Peyer's patch (tissue), 4 donors: ENCODE measurements around the gene HOMEZ. TPM values are rescaled to one million over a fixed set of nuclear protein-coding genes. Genes with fewer than 3 reads are reported as not detected.
A peak's percentile ranks its signal among the peaks of the same experiment; 100 is the strongest.

Source experiments
- DNase-seq, 3 donors: peaks; one replicate each; pipeline ENCODE4 v3.0.0-alpha.2; 2017 to 2019
- H3K27ac ChIP-seq, 4 donors: fragments of 200-600 bp; sonication (generic); one replicate each; pipeline ENCODE4 v1.5.1; 2016 to 2019
- H3K27me3 ChIP-seq, 2 donors: fragments of 200-600 bp; sonication (generic); one replicate each; pipeline ENCODE4 v1.5.1; 2019
- H3K36me3 ChIP-seq, 3 donors: fragments of 200-600 bp; sonication (generic); one replicate each; pipeline ENCODE4 v1.5.1; 2016 to 2019
- H3K4me1 ChIP-seq, 4 donors: fragments of 200-600 bp; sonication (generic); one replicate each; pipeline ENCODE4 v1.5.1; 2016 to 2019
- H3K4me3 ChIP-seq, 4 donors: fragments of 200-600 bp; sonication (generic); 1 replicate in 3 of 4; 2 replicates in 1 of 4; pipeline ENCODE4 v1.5.1; 2016 to 2019; ENCODE audit warnings: mild to moderate bottlenecking in 1 of 4
- H3K9me3 ChIP-seq, 4 donors: fragments of 200-600 bp; sonication (generic); one replicate each; pipeline ENCODE4 v1.5.1; 2016 to 2019; ENCODE audit warnings: mild to moderate bottlenecking in 1 of 4
- CTCF ChIP-seq, 6 experiments: fragments of 450-650 bp in 4 of 6; fragments of 200-600 bp in 2 of 6; sonication (generic) in 1 of 6; IDR thresholded peaks; one replicate each; pipeline ENCODE4 v1.5.1; 2017 to 2019; ENCODE audit warnings: antibody characterized with exemption in 6 of 6, mild to moderate bottlenecking in 3 of 6, moderate library complexity in 1 of 6
- POLR2A ChIP-seq, 2 donors: fragments of 450-650 bp; IDR thresholded peaks; one replicate each; pipeline ENCODE4 v1.5.1; 2017; ENCODE audit warnings: antibody characterized with exemption in 2 of 2, mild to moderate bottlenecking in 2 of 2, moderate library complexity in 2 of 2
- total RNA-seq, 4 donors: library from RNA; depleted of rRNA; stranded (reverse); fragments of >200 nt; gene quantifications; one replicate each; pipeline ENCODE4 v1.1.0, GENCODE V29; 2016

The HOMEZ gene
- total RNA-seq, 4 donors from 2014 or later = 10.5 to 23.9 (median 15.0) TPM

DNA sequence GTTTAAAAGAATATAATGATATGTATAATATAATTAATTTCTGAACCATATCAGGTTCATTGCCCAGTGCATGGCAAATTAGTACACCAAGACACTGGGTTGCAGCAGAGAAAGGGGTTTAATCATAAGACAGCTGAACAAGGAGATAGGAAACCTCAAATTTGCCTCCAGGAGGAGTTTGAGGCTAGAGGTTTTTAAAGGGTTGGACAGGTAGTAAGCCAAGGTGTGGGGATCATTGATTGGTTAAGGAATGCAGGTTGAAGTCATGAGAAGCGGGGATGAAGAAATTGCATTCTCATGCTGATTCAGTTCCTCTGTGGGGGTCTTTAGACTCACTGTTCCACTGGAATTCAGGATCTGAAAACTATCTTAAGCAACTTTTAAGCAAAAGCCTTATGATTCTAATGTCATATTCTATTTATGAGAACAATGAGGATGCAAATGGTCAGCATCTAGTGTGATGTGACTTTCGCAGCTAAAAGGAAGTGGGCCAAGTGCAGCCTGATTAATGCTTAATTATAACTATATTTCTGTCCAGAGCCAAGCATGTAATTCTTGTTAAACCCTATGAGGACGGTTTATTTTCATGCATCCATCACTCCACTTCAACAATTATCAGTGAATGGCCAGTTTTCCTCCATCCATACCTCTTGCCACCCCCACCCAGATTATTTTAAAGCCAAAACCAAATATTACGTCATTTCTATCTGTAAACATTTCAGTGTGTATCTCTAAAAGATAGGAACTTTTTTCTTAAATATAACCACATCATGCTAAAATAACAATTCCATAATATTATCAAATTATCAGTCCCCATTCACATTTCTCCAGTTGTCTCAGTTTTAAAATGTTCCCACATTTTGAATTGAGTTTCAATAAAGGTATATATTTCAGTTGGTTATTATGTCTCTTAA lies 33.3 kb downstream of the HOMEZ start:
- no peak for DNase-seq
- H3K27ac ChIP-seq = no peak overlapping the region

GRCh38 chr14:23252006-23252405 lies 33.9 kb downstream of the HOMEZ start:
- TF ChIP-seq CTCF (IDR thresholded peaks at IDR 0.05) = no peak
- TF ChIP-seq POLR2A (IDR thresholded peaks at IDR 0.05) = no peak
- H3K27me3 ChIP-seq = no peaks in the 10 kb centered on the region
- H3K4me3 ChIP-seq = no peak overlapping the region
- H3K4me1 ChIP-seq = no peaks in the 10 kb centered on the region
- H3K9me3 ChIP-seq = no peaks in the 10 kb centered on the region
- H3K36me3 ChIP-seq = no peaks in the 10 kb centered on the region
- H3K27ac ChIP-seq = no peak overlapping the region
- no peak for DNase-seq

More for the DNA sequence above, 33.3 kb downstream of the HOMEZ start:
- H3K4me3 ChIP-seq = no peak overlapping the region
- no peaks in the 10 kb centered on the region for H3K27me3 ChIP-seq
- H3K9me3 ChIP-seq = no peaks in the 10 kb centered on the region
- TF ChIP-seq POLR2A (IDR thresholded peaks at IDR 0.05) (no peak), CTCF (IDR thresholded peaks at IDR 0.05) (no peak)
- no peaks in the 10 kb centered on the region for H3K4me1 ChIP-seq
- H3K36me3 ChIP-seq = no peaks in the 10 kb centered on the region

DNA sequence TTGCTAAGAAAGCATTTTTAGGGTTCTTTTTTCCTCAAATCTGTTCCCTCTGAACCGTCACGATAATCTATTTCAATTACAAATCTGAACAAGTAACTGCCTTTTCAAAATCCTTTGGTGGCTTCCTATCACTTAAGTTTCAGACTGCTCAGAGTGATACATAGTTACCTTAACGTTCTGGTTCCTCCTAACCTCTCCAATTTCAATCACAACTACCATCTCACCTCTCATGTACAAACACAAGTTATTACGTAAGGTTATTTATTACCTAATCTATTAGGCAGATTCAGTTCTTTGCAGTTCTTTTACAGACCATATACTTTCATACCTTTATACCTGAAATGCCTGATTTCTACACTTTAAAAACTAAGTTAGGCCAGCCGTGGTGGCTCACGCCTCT lies 36.1 kb downstream of the HOMEZ start:
- Histone ChIP-seq H3K4me1 (no peaks in the 10 kb centered on the region), H3K27me3 (no peaks in the 10 kb centered on the region), H3K27ac (no peak overlapping the region), H3K9me3 (no peaks in the 10 kb centered on the region), H3K36me3 (no peaks in the 10 kb centered on the region), H3K4me3 (no peak overlapping the region)
- DNase-seq = no peak
- TF ChIP-seq POLR2A (IDR thresholded peaks at IDR 0.05) = no peak
- TF ChIP-seq CTCF (IDR thresholded peaks at IDR 0.05) = no peak

GRCh38 chr14:23248601-23249000 lies 37.3 kb downstream of the HOMEZ start:
- H3K9me3 ChIP-seq = no peaks in the 10 kb centered on the region
- H3K36me3 ChIP-seq = no peaks in the 10 kb centered on the region
- H3K4me1 ChIP-seq = no peaks in the 10 kb centered on the region
- H3K27me3 ChIP-seq = no peaks in the 10 kb centered on the region
- no peak overlapping the region for H3K4me3 ChIP-seq
- no peak for DNase-seq
- no peak overlapping the region for H3K27ac ChIP-seq
- no peak for TF ChIP-seq POLR2A (IDR thresholded peaks at IDR 0.05)

GRCh38 chr14:23245282-23245681 lies 40.6 kb downstream of the HOMEZ start:
- H3K4me1 ChIP-seq = no peaks in the 10 kb centered on the region
- no peak for TF ChIP-seq CTCF (IDR thresholded peaks at IDR 0.05)
- no peak for TF ChIP-seq POLR2A (IDR thresholded peaks at IDR 0.05)
- H3K27me3 ChIP-seq = no peaks in the 10 kb centered on the region
- no peaks in the 10 kb centered on the region for H3K36me3 ChIP-seq
- no peak for DNase-seq
- peak overlapping the region in 2 of 4 donors; percentile 6 to 44 for H3K27ac ChIP-seq
- no peaks in the 10 kb centered on the region for H3K9me3 ChIP-seq
- no peak overlapping the region for H3K4me3 ChIP-seq

DNA sequence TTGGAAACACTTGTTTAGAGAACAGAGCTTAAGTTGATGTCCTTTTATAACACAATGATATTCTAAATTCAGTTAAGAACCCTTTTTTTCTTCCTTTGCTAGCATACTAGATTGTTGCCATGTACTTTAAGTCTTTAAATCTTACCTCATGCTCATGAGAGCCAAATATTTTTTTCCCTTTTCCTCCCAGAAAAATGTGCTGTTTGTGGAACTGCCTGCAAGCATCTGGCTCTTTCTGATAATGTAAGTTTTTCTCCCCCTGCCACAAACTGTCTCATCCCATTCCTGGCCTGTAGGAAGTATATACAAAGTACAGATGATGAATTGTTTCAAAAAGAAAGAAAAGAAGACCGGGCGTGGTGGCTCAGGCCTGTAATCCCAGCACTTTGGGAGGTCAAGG lies 42.9 kb downstream of the HOMEZ start:
- H3K9me3 ChIP-seq = no peaks in the 10 kb centered on the region
- no peak for DNase-seq

More for the DNA sequence above, 42.9 kb downstream of the HOMEZ start:
- H3K4me3 ChIP-seq = no peak overlapping the region
- H3K27me3 ChIP-seq = no peaks in the 10 kb centered on the region
- TF ChIP-seq CTCF (IDR thresholded peaks at IDR 0.05) = no peak
- no peak for TF ChIP-seq POLR2A (IDR thresholded peaks at IDR 0.05)
- H3K4me1 ChIP-seq = no peaks in the 10 kb centered on the region
- no peaks in the 10 kb centered on the region for H3K36me3 ChIP-seq
- no peak overlapping the region for H3K27ac ChIP-seq
